CD14-positive monocyte (primary cell): ENCODE data around the gene KDM3A. TPM values are rescaled to one million over a fixed set of nuclear protein-coding genes. Genes with fewer than 3 reads are reported as not detected.

Experiments
- DNase-seq, 3 donors: peaks; one replicate each; pipeline ENCODE4 v3.0.0-alpha.2; 2011 to 2022
- H2AFZ ChIP-seq: 2 replicates; pipeline ENCODE4 v1.6.0; 2012; ENCODE audit warnings: mild to moderate bottlenecking, low read depth, low read length, inconsistent platforms; ENCODE audit not compliant: insufficient read depth, poor library complexity, severe bottlenecking
- H3K27ac ChIP-seq, 2 donors: 1 replicate in 1 of 2; 2 replicates in 1 of 2; pipeline ENCODE4 v1.5.1; 2012 to 2013; ENCODE audit warnings: low read length in 2 of 2, control low read depth in 1 of 2, inconsistent platforms in 1 of 2, low read depth in 1 of 2, mild to moderate bottlenecking in 1 of 2
- H3K27me3 ChIP-seq, 2 donors: one replicate each; pipeline versions ENCODE4 v1.6.0 to v1.6.1; 2011 to 2013; ENCODE audit warnings: low read length in 2 of 2; ENCODE audit not compliant: control insufficient read depth in 2 of 2, insufficient read depth in 2 of 2
- H3K36me3 ChIP-seq, 2 donors: replicated peaks in 1 of 2; 1 replicate in 1 of 2; 2 replicates in 1 of 2; pipeline versions ENCODE4 v1.5.1 to v1.6.1; 2012 to 2013; ENCODE audit warnings: low read length in 2 of 2, control low read depth in 1 of 2, inconsistent platforms in 1 of 2, mild to moderate bottlenecking in 1 of 2; ENCODE audit not compliant: insufficient read depth in 2 of 2, control insufficient read depth in 1 of 2
- H3K4me1 ChIP-seq, 2 donors: 1 replicate in 1 of 2; 2 replicates in 1 of 2; pipeline versions ENCODE4 v1.5.1 to v1.6.1; 2012 to 2013; ENCODE audit warnings: low read length in 2 of 2, control low read depth in 1 of 2, inconsistent platforms in 1 of 2, mild to moderate bottlenecking in 1 of 2, moderate library complexity in 1 of 2; ENCODE audit not compliant: insufficient read depth in 2 of 2, control insufficient read depth in 1 of 2
- H3K4me2 ChIP-seq: replicated peaks from 2 replicates; pipeline ENCODE3; 2012; ENCODE audit warnings: low read length, moderate library complexity, mild to moderate bottlenecking; ENCODE audit not compliant: poor library complexity, severe bottlenecking; ENCODE audit errors: extremely low read depth
- H3K4me3 ChIP-seq, 3 experiments: fragments of 200-600 bp in 1 of 3; sonication (generic) in 1 of 3; replicated peaks in 1 of 3; 1 replicate in 2 of 3; 2 replicates in 1 of 3; pipeline ENCODE4 v1.5.1; 2011 to 2013; ENCODE audit warnings: low read length in 3 of 3, mild to moderate bottlenecking in 3 of 3, control low read depth in 2 of 3, low read depth in 2 of 3, inconsistent platforms in 1 of 3, moderate library complexity in 1 of 3
- H3K79me2 ChIP-seq: 2 replicates; pipeline ENCODE4 v1.6.0; 2012; ENCODE audit warnings: mild to moderate bottlenecking, control low read depth, inconsistent platforms, low read length, moderate library complexity; ENCODE audit not compliant: insufficient read depth
- H3K9ac ChIP-seq: 2 replicates; pipeline ENCODE4 v1.6.0; 2017; ENCODE audit warnings: low read length, mild to moderate bottlenecking; ENCODE audit not compliant: insufficient read depth, poor library complexity, severe bottlenecking
- H3K9me3 ChIP-seq, 2 donors: replicated peaks in 1 of 2; 1 replicate in 1 of 2; 2 replicates in 1 of 2; pipeline versions ENCODE4 v1.5.1 to v1.6.1; 2012 to 2013; ENCODE audit warnings: low read length in 2 of 2, control low read depth in 1 of 2; ENCODE audit not compliant: control insufficient read depth in 1 of 2, insufficient read depth in 1 of 2
- H4K20me1 ChIP-seq: 2 replicates; pipeline ENCODE4 v1.6.0; 2012; ENCODE audit warnings: mild to moderate bottlenecking, low read length, control low read depth, moderate library complexity; ENCODE audit not compliant: insufficient read depth
- H3K27ac Mint-ChIP-seq, 7 donors: one replicate each; pipeline ENCODE4 v1.8.0; 2020; ENCODE audit warnings: mild to moderate bottlenecking in 7 of 7, mixed read lengths in 7 of 7, moderate library complexity in 6 of 7, inconsistent platforms in 2 of 7
- H3K27me3 Mint-ChIP-seq, 3 donors: one replicate each; pipeline ENCODE4 v1.8.0; 2021 to 2022; ENCODE audit warnings: low read depth in 3 of 3, mild to moderate bottlenecking in 3 of 3, mixed read lengths in 3 of 3, moderate library complexity in 3 of 3, inconsistent platforms in 1 of 3
- H3K36me3 Mint-ChIP-seq, 2 donors: one replicate each; pipeline ENCODE4 v1.8.0; 2020; ENCODE audit warnings: mixed read lengths in 2 of 2, inconsistent platforms in 1 of 2, mild to moderate bottlenecking in 1 of 2
- H3K4me1 Mint-ChIP-seq: one replicate; pipeline ENCODE4 v1.8.0; 2020; ENCODE audit warnings: mild to moderate bottlenecking, mixed read lengths
- H3K4me3 Mint-ChIP-seq, 2 donors: one replicate each; pipeline ENCODE4 v1.8.0; 2020; ENCODE audit warnings: mild to moderate bottlenecking in 2 of 2, mixed read lengths in 2 of 2, moderate library complexity in 1 of 2
- H3K9me3 Mint-ChIP-seq, 7 donors: one replicate each; pipeline ENCODE4 v1.8.0; 2020 to 2022; ENCODE audit warnings: mixed read lengths in 7 of 7, mild to moderate bottlenecking in 6 of 7, moderate library complexity in 6 of 7, inconsistent platforms in 2 of 7
- CTCF ChIP-seq: fragments of 200-600 bp; IDR thresholded peaks from one replicate; pipeline ENCODE4 v1.8.0; 2022; ENCODE audit warnings: antibody characterized with exemption, mild to moderate bottlenecking
- WGBS: methylation state at CpG from one replicate; pipeline ENCODE4 v1.1.5; 2013; ENCODE audit warnings: missing lambda C conversion rate; ENCODE audit not compliant: insufficient coverage; 5-methylcytosine and 5-hydroxymethylcytosine counted together
- intact Hi-C, 2 donors: fragments of 100-400 bp; cut with micrococcal nuclease; formaldehyde crosslinking; loops; one replicate each; pipeline versions ENCODE4 v1.15.0 to v1.15.1; 2023
- polyA plus RNA-seq, 3 donors: library from polyadenylated mRNA; depleted of rRNA in 1 of 3; unstranded in 2 of 3; stranded (reverse) in 1 of 3; fragments of 300-500 nt in 2 of 3; fragments of >200 nt in 1 of 3; fragmentation: Illumina TruSeq in 2 of 3; gene quantifications; 1 replicate in 2 of 3; 2 replicates in 1 of 3; pipeline ENCODE4 v1.2.3, GENCODE V29; 2012 to 2021

KDM3A gene
- polyA plus RNA-seq, 3 donors, result 3.3 to 21.2 (median 7.4) TPM

- Histone ChIP-seq H3K79me2 (peaks cover 3% of the 10 kb centered on the region), H3K36me3 (peaks cover 90 to 100% of the 10 kb centered on the region in 2 donors), H3K27ac (no peak overlapping the region), H4K20me1 (peaks cover 12% of the 10 kb centered on the region), H3K9me3 (no peaks in the 10 kb centered on the region), H3K4me3 (no peak overlapping the region), H2AFZ (no peak overlapping the region), H3K9ac (no peak overlapping the region), H3K4me1 (no peaks in the 10 kb centered on the region), H3K27me3 (no peaks in the 10 kb centered on the region), H3K4me2 (no peak overlapping the region)
- no peak for DNase-seq
- Mint-ChIP-seq H3K27me3 (no peaks in the 10 kb centered on the region), H3K27ac (no peak overlapping the region), H3K4me3 (no peak overlapping the region), H3K36me3 (peaks cover 82 to 89% of the 10 kb centered on the region in 2 donors), H3K9me3 (no peaks in the 10 kb centered on the region), H3K4me1 (no peaks in the 10 kb centered on the region)
- TF ChIP-seq CTCF, result no peak
- intact Hi-C loops, result no loop called here
These were observed 13.1 kb downstream of the KDM3A start for GRCh38 chr2:86454238-86454637.

GRCh38 chr2:86455181-86455580, 14.0 kb downstream of the KDM3A start:
- Mint-ChIP-seq H3K27ac (no peak overlapping the region), H3K4me1 (no peaks in the 10 kb centered on the region), H3K4me3 (no peak overlapping the region), H3K9me3 (no peaks in the 10 kb centered on the region), H3K36me3 (peaks cover 82 to 89% of the 10 kb centered on the region in 2 donors), H3K27me3 (no peaks in the 10 kb centered on the region)
- Histone ChIP-seq H3K79me2 (no peaks in the 10 kb centered on the region), H4K20me1 (peaks cover 4% of the 10 kb centered on the region), H3K9ac (no peak overlapping the region), H2AFZ (no peak overlapping the region), H3K4me3 (no peak overlapping the region), H3K4me2 (no peak overlapping the region), H3K9me3 (no peaks in the 10 kb centered on the region), H3K36me3 (peaks cover 89 to 100% of the 10 kb centered on the region in 2 donors), H3K27me3 (no peaks in the 10 kb centered on the region), H3K27ac (no peak overlapping the region), H3K4me1 (no peaks in the 10 kb centered on the region)
- no peak for TF ChIP-seq CTCF
- 100% methylated on average over 2 of the region's 5 CpGs for WGBS
- DNase-seq, result no peak
- intact Hi-C loops, result no loop called here
